Prostate gland (tissue), 2 donors: Measurements from ENCODE around the gene CFAP221.

Experiments
- CTCF ChIP-seq, 4 experiments: fragments of 200-600 bp in 2 of 4; fragments of 450-650 bp in 2 of 4; sonication (generic) in 2 of 4; IDR thresholded peaks; 1 replicate in 3 of 4; 2 replicates in 1 of 4; pipeline ENCODE4 v1.5.1; 2016 to 2019; ENCODE audit warnings: antibody characterized with exemption in 4 of 4, mild to moderate bottlenecking in 2 of 4, moderate library complexity in 2 of 4
- POLR2AphosphoS5 ChIP-seq: sonication (generic); formaldehyde crosslinking; IDR thresholded peaks from one replicate; pipeline ENCODE4 v1.6.1; 2017; ENCODE audit warnings: antibody characterized with exemption

DNA sequence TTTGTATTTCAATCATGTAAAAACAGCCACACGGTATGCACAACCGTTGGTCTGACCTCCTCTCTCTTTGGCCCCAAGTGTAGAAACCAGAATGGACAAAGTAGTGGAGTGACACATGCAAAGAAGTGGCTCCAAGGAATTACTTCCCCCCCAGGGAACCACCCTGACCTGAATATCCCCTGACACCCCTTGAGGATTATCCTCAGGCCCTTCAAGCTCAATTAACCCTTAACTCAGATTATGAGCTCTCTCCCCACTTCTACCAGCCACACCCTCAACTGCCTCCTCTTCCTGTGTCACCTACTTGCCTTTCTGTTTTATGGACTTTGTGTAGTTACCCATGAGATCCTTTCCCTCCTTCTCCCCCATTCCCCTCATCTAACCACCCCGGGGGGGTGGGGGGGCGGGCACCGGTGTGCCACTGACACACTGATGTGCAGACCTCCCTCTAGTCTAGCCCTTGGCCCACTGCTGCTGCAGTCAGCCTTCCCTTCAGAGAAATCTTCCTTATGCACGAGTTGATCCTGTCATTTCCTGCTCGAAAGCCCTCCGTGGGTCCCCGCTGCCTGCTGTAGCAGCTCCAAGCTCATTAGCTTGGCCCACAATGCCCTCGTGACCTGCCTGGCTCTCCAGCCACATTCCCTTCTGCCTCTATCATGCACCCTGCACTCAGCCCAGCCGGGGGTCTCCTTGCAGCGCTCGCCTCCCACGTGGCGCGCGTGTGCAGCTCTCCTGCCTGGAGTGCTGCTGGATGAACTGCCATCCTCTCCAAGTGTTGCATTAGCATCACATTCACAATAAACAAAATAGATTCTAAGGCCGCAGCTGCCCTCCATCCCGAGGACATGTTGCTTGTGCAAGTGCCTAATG is 94.7 kb downstream of the CFAP221 start:
- TF ChIP-seq POLR2AphosphoS5 = no peak
- no peak for TF ChIP-seq CTCF (IDR thresholded peaks at IDR 0.05)
